ENCODE results near the gene CHRNA3. TPM values are rescaled to one million over a fixed set of nuclear protein-coding genes. Genes with fewer than 3 reads are reported as not detected.

CHRNA3 gene
- polyA plus RNA-seq, 1 of the 3 experiments (the other 2 are of a cell fraction): 2.3 TPM

DNA sequence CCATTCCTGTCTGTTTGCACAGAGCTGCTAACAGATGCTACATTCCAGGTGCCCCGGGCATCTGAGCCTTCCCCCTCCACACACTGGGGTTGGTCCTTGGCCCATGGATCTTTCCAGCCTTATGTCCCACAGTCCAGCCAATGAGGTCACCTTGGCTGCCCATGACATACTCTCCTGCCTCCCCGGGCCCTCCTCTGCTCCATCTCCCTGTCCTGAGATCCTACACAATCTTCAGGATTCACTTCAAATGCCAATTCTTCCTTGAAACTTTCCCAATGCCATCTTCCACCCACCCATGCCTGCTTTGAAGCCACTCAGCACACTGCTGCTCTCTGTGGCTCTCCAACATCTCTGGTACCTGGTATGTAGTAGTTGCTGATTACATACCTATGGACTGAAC, 4.3 kb downstream of the CHRNA3 start:
- ChIA-PET POLR2A (interaction anchor here (0.9 kb wide), 1 partner anchor 136 kb away, joined by 4 read pairs; no protein-coding TSS in a partner anchor), CTCF (interaction anchor here (0.7 to 2.1 kb wide), 4 partner anchors 23 to 134 kb away, joined by 3 to 12 read pairs (median 5); no protein-coding TSS in a partner anchor)
- Histone ChIP-seq H3K4me2 (no peak overlapping the region), H3K9me3 (no peaks in the 10 kb centered on the region), H3K79me2 (ENCODE audit: insufficient read depth) (no peaks in the 10 kb centered on the region), H3K4me3 (ENCODE audit: low read depth in 2 of 2, low read length in 1 of 2) (no peak overlapping the region; a peak in 1 of 4 replicates), H3K27ac (ENCODE audit: low read depth in 2 of 2, low read length in 1 of 2) (peak overlapping the region in 1 of 2 experiments; percentile 99; a peak in 1 of 4 replicates), H4K20me1 (ENCODE audit: insufficient read depth) (peaks cover 9% of the 10 kb centered on the region), H3F3A (replicated peaks; ENCODE audit: insufficient read depth) (peaks cover 4% of the 10 kb centered on the region), H2AFZ (ENCODE audit: low read depth) (no peak overlapping the region), H3K9ac (no peak overlapping the region), H3K4me1 (ENCODE audit: control insufficient read depth in 1 of 2, insufficient read depth in 2 of 2, low read depth in 1 of 2, low read length in 1 of 2) (peaks cover 4 to 37% of the 10 kb centered on the region in 2 experiments; a peak in 2 of 4 replicates), H3K27me3 (ENCODE audit: insufficient read depth) (peaks cover 25% of the 10 kb centered on the region), H3K9me2 (no peaks in the 10 kb centered on the region), H3K36me3 (replicated peaks in 1 of 2; ENCODE audit: control insufficient read depth in 1 of 2, insufficient read depth in 2 of 2, low read length in 1 of 2) (peaks cover 0 to 2% of the 10 kb centered on the region in 2 experiments)
- 94% methylated on average over 2 of the region's 2 CpGs for WGBS (ENCODE audit: low lambda C conversion rate)
- TF ChIP-seq JUND (IDR thresholded peaks at IDR 0.05): no peak
- TF ChIP-seq POLR2AphosphoS5 (IDR thresholded peaks at IDR 0.05; ENCODE audit: low read depth, low read length): no peak
- no peak for TF ChIP-seq FOXJ3 (CRISPR knock-in tag; IDR thresholded peaks at IDR 0.05)
- no peak for TF ChIP-seq NRF1 (IDR thresholded peaks at IDR 0.05; ENCODE audit: low read depth, low read length)
- no peak for TF ChIP-seq EZH2phosphoT487 (IDR thresholded peaks at IDR 0.05; ENCODE audit: borderline replicate concordance, low read depth)
- TF ChIP-seq TCF12 (IDR thresholded peaks at IDR 0.05): no peak
- no peak for DNase-seq

DNA sequence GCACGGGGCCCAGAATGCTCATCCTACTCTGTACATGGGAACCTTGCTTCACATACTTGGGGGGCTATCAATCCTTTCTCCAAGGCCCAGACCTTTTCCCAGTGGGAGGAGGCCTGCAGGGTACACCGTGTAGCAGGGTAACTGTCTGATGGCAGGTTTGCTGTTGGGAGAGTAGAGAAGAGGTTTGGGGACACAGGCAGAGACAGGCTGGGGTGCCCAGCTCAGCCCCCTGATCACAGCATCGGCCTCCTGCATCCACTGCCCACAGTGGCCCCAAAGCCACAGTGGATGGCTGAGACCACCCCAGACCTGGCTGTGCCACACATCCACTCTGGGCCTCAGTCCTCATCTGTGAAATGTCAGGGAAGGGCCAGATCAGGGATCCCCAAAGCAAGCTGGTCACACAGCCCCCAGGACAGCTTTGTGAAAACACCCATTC, 5.6 kb downstream of the CHRNA3 start:
- TF ChIP-seq PBX3 (IDR thresholded peaks at IDR 0.05): no peak
- no peak for TF ChIP-seq RXRA (IDR thresholded peaks at IDR 0.05; ENCODE audit: borderline replicate concordance, low read depth)
- TF ChIP-seq TAF1 (IDR thresholded peaks at IDR 0.05; ENCODE audit: borderline replicate concordance, low read depth, low read length): no peak
- no peak for TF ChIP-seq MEF2A (IDR thresholded peaks at IDR 0.05; ENCODE audit: borderline replicate concordance, low read depth)
- TF ChIP-seq RFX5 (IDR thresholded peaks at IDR 0.05; ENCODE audit: low read length): no peak
- Histone ChIP-seq H3K9me2 (no peaks in the 10 kb centered on the region), H2AFZ (ENCODE audit: low read depth) (no peak overlapping the region), H3F3A (replicated peaks; ENCODE audit: insufficient read depth) (peaks cover 4% of the 10 kb centered on the region), H3K9me3 (no peaks in the 10 kb centered on the region), H3K4me3 (ENCODE audit: low read depth in 2 of 2, low read length in 1 of 2) (no peak overlapping the region; a peak in 1 of 4 replicates), H3K4me2 (no peak overlapping the region), H3K36me3 (replicated peaks in 1 of 2; ENCODE audit: control insufficient read depth in 1 of 2, insufficient read depth in 2 of 2, low read length in 1 of 2) (peaks cover 0 to 2% of the 10 kb centered on the region in 2 experiments), H3K79me2 (ENCODE audit: insufficient read depth) (no peaks in the 10 kb centered on the region), H3K27ac (ENCODE audit: low read depth in 2 of 2, low read length in 1 of 2) (peak overlapping the region in 1 of 2 experiments; percentile 36; a peak in 1 of 4 replicates), H3K9ac (no peak overlapping the region), H3K4me1 (ENCODE audit: control insufficient read depth in 1 of 2, insufficient read depth in 2 of 2, low read depth in 1 of 2, low read length in 1 of 2) (peaks cover 4 to 37% of the 10 kb centered on the region in 2 experiments; a peak in 2 of 4 replicates), H4K20me1 (ENCODE audit: insufficient read depth) (peaks cover 9% of the 10 kb centered on the region), H3K27me3 (ENCODE audit: insufficient read depth) (peaks cover 11% of the 10 kb centered on the region)
- ChIA-PET POLR2A (interaction anchor here (0.7 to 1.3 kb wide), 2 partner anchors 56 to 114 kb away, joined by 3 to 5 read pairs; no protein-coding TSS in a partner anchor), CTCF (interaction anchor here (1.4 to 2.1 kb wide), 4 partner anchors 24 to 136 kb away, joined by 3 to 12 read pairs (median 5); no protein-coding TSS in a partner anchor)
- no peak for DNase-seq
- 83% methylated on average over 1 of the region's 3 CpGs for WGBS (ENCODE audit: low lambda C conversion rate)

DNA sequence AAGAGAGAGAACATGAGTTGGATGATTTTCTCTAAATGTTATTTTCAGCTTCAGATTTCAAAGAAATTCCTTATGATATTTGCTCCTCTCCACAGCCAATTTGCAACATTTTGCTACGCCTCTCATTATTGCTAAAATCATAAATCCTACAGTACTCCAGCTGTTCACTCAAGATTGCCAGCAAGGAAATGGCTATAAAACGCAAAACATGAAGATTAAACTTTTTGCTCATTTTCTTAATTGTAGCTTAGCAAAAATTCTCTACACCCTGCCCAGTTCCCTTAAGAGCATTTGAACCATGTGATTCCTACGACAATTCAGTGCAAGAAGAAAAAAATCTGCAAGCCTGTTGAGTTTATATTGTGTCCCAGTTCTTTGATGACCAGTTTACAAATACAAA, 6.8 kb downstream of the CHRNA3 start:
- ChIA-PET CTCF (interaction anchor here (1.5 kb wide), 1 partner anchor 95 kb away, joined by 3 read pairs; no protein-coding TSS in a partner anchor), POLR2A (no interaction called here)
- no peak overlapping the region for H3K9ac ChIP-seq
- no peaks in the 10 kb centered on the region for H3K9me3 ChIP-seq
- H3K79me2 ChIP-seq (ENCODE audit: insufficient read depth): no peaks in the 10 kb centered on the region
- no peak overlapping the region for H2AFZ ChIP-seq (ENCODE audit: low read depth)
- 78% methylated on average over 3 of the region's 3 CpGs for WGBS (ENCODE audit: low lambda C conversion rate)
- no peak overlapping the region for H3K4me2 ChIP-seq
- H4K20me1 ChIP-seq (ENCODE audit: insufficient read depth): peaks cover 3% of the 10 kb centered on the region
- DNase-seq: no peak
- no peaks in the 10 kb centered on the region for H3K9me2 ChIP-seq
- H3K36me3 ChIP-seq (replicated peaks in 1 of 2; ENCODE audit: control insufficient read depth in 1 of 2, insufficient read depth in 2 of 2, low read length in 1 of 2): peaks cover 0 to 2% of the 10 kb centered on the region in 2 experiments
- no peaks in the 10 kb centered on the region for H3K27me3 ChIP-seq (ENCODE audit: insufficient read depth)
- no peak overlapping the region for H3K4me3 ChIP-seq (ENCODE audit: low read depth in 2 of 2, low read length in 1 of 2)
- peaks cover 4 to 32% of the 10 kb centered on the region in 2 experiments; a peak in 2 of 4 replicates for H3K4me1 ChIP-seq (ENCODE audit: control insufficient read depth in 1 of 2, insufficient read depth in 2 of 2, low read depth in 1 of 2, low read length in 1 of 2)
- H3F3A ChIP-seq (replicated peaks; ENCODE audit: insufficient read depth): peaks cover 4% of the 10 kb centered on the region
- no peak overlapping the region for H3K27ac ChIP-seq (ENCODE audit: low read depth in 2 of 2, low read length in 1 of 2)
- TF ChIP-seq YY1 (IDR thresholded peaks at IDR 0.05; ENCODE audit: low read depth) (no peak), EP300 (IDR thresholded peaks at IDR 0.05; ENCODE audit: borderline replicate concordance in 1 of 2, low read depth in 1 of 2, low read length in 1 of 2) (no peak), EZH2phosphoT487 (IDR thresholded peaks at IDR 0.05; ENCODE audit: borderline replicate concordance, low read depth) (no peak), FOSL2 (IDR thresholded peaks at IDR 0.05; ENCODE audit: borderline replicate concordance, low read depth) (no peak), CTCF (IDR thresholded peaks at IDR 0.05) (no peak), JUND (IDR thresholded peaks at IDR 0.05) (no peak), MEF2A (IDR thresholded peaks at IDR 0.05; ENCODE audit: borderline replicate concordance, low read depth) (no peak), CHD2 (IDR thresholded peaks at IDR 0.05; ENCODE audit: low read length, partially characterized antibody) (no peak), TCF12 (IDR thresholded peaks at IDR 0.05) (no peak), FOXM1 (IDR thresholded peaks at IDR 0.05; ENCODE audit: low read depth) (no peak), TAF1 (IDR thresholded peaks at IDR 0.05; ENCODE audit: borderline replicate concordance, low read depth, low read length) (no peak), RXRA (IDR thresholded peaks at IDR 0.05; ENCODE audit: borderline replicate concordance, low read depth) (no peak)
- TF ChIP-seq, protein P1, sequence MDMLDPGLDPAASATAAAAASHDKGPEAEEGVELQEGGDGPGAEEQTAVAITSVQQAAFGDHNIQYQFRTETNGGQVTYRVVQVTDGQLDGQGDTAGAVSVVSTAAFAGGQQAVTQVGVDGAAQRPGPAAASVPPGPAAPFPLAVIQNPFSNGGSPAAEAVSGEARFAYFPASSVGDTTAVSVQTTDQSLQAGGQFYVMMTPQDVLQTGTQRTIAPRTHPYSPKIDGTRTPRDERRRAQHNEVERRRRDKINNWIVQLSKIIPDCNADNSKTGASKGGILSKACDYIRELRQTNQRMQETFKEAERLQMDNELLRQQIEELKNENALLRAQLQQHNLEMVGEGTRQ (IDR thresholded peaks at IDR 0.05; ENCODE audit: borderline replicate concordance, low read depth, low read length): no peak
